HEK293T (cell line): ENCODE data around the gene CHD5.

Experiments
- ARNT ChIP-seq: fragments of 450-650 bp; IDR thresholded peaks from 2 replicates; pipeline ENCODE4 v1.6.1; 2017; ENCODE audit warnings: mild to moderate bottlenecking
- BHLHE40 ChIP-seq: fragments of 450-650 bp; IDR thresholded peaks from 2 replicates; pipeline ENCODE4 v1.6.1; 2016; ENCODE audit warnings: mild to moderate bottlenecking, moderate library complexity, borderline replicate concordance
- CTBP1 ChIP-seq: fragments of 450-650 bp; IDR thresholded peaks from 2 replicates; pipeline ENCODE4 v1.6.1; 2016; ENCODE audit warnings: borderline replicate concordance
- ELF4 ChIP-seq: fragments of 450-650 bp; IDR thresholded peaks from 2 replicates; pipeline ENCODE4 v1.6.1; 2017; ENCODE audit warnings: antibody characterized with exemption
- FOXK2 ChIP-seq: fragments of 450-650 bp; IDR thresholded peaks from 2 replicates; pipeline ENCODE4 v1.6.1; 2016; ENCODE audit warnings: mild to moderate bottlenecking
- FOXM1 ChIP-seq: fragments of 450-650 bp; IDR thresholded peaks from 2 replicates; pipeline ENCODE4 v1.6.1; 2017; ENCODE audit warnings: mild to moderate bottlenecking, borderline replicate concordance
- SP1 ChIP-seq: fragments of 450-650 bp; IDR thresholded peaks from 2 replicates; pipeline ENCODE4 v1.6.1; 2017
- SUZ12 ChIP-seq: fragments of 450-650 bp; IDR thresholded peaks from 2 replicates; pipeline ENCODE4 v1.6.1; 2016; ENCODE audit warnings: mild to moderate bottlenecking
- TARDBP ChIP-seq: fragments of 450-650 bp; IDR thresholded peaks from 2 replicates; pipeline ENCODE4 v1.6.1; 2016
- ZNF384 ChIP-seq: fragments of 450-650 bp; IDR thresholded peaks from 2 replicates; pipeline ENCODE4 v1.6.1; 2016

DNA sequence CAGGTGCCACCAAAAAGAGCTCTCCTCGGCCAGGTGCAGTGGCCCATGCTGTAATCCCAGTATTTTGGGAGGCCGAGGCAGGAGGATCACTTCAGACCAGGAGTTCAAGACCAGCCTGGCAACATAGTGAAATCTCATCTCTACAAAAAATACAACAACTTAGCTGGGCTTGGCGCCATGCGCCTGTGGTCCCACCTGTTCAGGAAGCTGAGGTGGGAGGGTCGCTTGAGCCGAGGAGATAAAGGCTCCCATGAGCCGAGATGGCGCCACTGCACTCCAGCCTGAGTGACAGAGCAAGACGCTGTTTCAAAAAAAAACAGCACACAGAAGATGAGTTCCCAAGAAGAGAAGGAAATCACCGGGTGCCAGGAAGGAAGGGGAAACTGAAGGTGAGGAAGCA lies 67.0 kb downstream of the CHD5 start:
- TF ChIP-seq FOXM1 (no peak), CTBP1 (no peak), SUZ12 (no peak), SP1 (no peak), ELF4 (no peak), BHLHE40 (no peak), TARDBP (no peak), ARNT (no peak), ZNF384 (no peak), FOXK2 (no peak)
